Nephron progenitor cell (in vitro differentiated cells): Measurements from ENCODE around the gene CDCA4.

Experiments used
- DNase-seq: peaks from one replicate; pipeline ENCODE4 v3.0.0; 2021
- H3K27ac Mint-ChIP-seq: 2 replicates; pipeline ENCODE4 v1.8.0; 2021; ENCODE audit warnings: mild to moderate bottlenecking, moderate library complexity, mixed read lengths
- H3K27me3 Mint-ChIP-seq: 2 replicates; pipeline ENCODE4 v1.8.0; 2021; ENCODE audit warnings: mild to moderate bottlenecking, low read depth, mixed read lengths; ENCODE audit not compliant: poor library complexity
- H3K36me3 Mint-ChIP-seq: 2 replicates; pipeline ENCODE4 v1.8.0; 2021; ENCODE audit warnings: low read depth, mixed read lengths
- H3K4me1 Mint-ChIP-seq: 2 replicates; pipeline ENCODE4 v1.8.0; 2021; ENCODE audit warnings: mixed read lengths
- H3K4me3 Mint-ChIP-seq: 2 replicates; pipeline ENCODE4 v1.8.0; 2021; ENCODE audit warnings: mild to moderate bottlenecking, moderate library complexity, mixed read lengths
- H3K9me3 Mint-ChIP-seq: 2 replicates; pipeline ENCODE4 v1.8.0; 2021; ENCODE audit warnings: mild to moderate bottlenecking, moderate library complexity, mixed read lengths
- TF ChIP-seq, protein P1 (sequence below): fragments of 200-600 bp; sonication (generic); IDR thresholded peaks from 2 replicates; pipeline ENCODE4 v1.5.0; 2021; ENCODE audit warnings: antibody characterized with exemption

The CDCA4 gene

DNA sequence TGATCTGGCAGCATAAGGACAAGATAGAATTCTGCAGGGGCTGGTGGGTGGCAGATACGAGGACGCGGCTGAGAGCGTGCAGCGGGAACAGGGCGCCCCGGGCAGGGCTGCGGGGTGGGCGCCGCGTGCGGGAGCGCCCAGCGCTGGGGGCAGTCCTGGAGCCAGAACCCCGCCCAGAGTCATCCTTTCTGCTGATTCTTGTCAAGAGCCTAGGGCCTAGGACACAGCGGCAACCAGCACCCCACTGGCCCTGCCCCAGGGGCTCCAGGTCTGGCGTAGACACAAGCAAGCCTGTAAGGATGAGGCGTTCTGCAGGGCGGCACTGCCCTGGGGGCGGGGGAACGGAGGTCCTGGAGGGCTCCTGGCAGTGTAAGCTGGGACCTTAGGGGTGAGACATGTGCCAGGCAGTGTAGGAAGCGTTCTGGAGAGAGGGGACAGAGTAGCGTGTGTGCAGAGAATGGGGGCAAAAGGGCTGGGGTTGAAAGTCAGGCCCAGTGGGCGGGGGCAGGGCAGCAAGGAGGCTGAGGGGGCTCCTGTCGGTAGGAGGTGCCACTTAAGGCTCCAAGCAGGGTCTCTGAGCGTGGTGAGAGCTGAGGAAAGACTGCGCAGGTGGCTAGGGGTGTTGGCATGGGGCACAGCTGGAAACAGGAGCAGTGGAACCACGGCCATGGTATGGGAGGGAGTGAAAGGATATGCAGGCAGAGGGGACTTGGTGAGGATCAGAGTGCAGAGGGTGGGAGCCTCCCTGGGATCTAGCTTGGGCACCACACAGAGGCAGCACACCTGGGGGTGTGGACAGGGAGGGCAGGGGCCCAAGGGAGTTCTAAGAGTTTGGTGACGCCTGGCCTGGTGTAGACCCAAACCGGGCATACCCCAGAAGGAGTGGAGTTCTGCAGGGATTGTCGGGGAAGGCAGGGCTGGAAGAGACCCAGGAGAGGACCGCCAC lies 41.9 kb downstream of the CDCA4 start:
- DNase-seq, result no peak
- TF ChIP-seq, protein P1, sequence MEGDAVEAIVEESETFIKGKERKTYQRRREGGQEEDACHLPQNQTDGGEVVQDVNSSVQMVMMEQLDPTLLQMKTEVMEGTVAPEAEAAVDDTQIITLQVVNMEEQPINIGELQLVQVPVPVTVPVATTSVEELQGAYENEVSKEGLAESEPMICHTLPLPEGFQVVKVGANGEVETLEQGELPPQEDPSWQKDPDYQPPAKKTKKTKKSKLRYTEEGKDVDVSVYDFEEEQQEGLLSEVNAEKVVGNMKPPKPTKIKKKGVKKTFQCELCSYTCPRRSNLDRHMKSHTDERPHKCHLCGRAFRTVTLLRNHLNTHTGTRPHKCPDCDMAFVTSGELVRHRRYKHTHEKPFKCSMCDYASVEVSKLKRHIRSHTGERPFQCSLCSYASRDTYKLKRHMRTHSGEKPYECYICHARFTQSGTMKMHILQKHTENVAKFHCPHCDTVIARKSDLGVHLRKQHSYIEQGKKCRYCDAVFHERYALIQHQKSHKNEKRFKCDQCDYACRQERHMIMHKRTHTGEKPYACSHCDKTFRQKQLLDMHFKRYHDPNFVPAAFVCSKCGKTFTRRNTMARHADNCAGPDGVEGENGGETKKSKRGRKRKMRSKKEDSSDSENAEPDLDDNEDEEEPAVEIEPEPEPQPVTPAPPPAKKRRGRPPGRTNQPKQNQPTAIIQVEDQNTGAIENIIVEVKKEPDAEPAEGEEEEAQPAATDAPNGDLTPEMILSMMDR, result no peak
- peaks cover 63% of the 10 kb centered on the region for H3K27me3 Mint-ChIP-seq
- no peaks in the 10 kb centered on the region for H3K36me3 Mint-ChIP-seq
- no peak overlapping the region for H3K27ac Mint-ChIP-seq
- no peaks in the 10 kb centered on the region for H3K9me3 Mint-ChIP-seq
- H3K4me1 Mint-ChIP-seq, result peaks cover 32% of the 10 kb centered on the region
- H3K4me3 Mint-ChIP-seq, result peak overlapping the region; percentile 77

DNA sequence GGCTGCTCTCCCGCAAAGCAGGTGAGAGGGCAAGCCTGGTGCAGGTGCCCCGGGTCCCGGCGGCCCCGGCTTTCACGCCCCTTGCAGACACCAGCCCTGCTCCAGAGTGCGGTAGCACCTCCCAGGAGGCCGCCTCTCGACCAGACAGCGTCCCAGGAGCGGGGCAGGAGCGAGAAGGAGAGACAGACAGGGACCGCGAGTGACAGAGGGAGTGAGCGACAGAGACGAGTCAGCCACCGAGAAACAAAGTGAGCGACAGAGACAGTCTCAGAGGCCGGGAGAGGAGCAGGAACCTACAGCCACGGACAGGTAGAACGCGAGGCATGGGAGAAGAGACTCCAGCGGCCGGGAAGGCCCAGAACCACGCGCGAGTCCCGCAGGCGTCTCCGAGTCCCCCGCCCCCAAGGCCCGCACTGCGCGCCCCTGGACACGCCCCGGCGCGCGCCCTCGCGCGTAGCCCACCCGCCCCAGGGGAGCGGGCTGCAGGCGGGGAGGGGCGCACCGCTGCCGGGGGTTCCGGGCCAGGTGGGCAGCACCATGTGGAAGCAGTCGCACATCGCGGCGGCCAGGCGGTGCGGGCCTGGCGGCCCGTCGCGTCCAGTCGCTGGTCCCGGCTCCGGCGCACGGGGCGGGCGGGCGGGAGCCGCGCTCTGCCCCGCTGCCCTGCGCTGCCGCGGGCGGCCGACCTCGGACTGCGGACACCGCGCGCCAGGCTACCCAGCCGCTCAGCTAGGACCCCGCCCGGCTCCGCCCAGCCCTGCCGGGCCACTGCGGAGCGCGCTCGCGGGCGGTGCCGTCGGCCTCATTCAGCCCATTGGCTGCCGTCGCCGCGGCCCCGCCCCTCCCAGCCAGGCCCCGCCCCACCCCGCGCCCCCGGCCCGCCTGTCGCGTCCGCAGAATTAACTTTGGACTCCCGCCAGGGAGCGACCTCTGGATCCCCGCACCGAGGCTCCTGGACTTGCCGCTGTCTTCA lies 42.9 kb downstream of the CDCA4 start, which contains the start of gene AHNAK2:
AHNAK2 (minus strand) TSS at position 694 of the 973 bp plus-strand sequence; CDS start at position 557, 137 bp downstream.
- no peaks in the 10 kb centered on the region for H3K9me3 Mint-ChIP-seq
- TF ChIP-seq, protein P1, result no peak
- peak within 1 kb of the TSS; percentile 88 for H3K4me3 Mint-ChIP-seq
- H3K36me3 Mint-ChIP-seq, result no peaks in the 10 kb centered on the region
- peaks cover 25% of the 10 kb centered on the region for H3K4me1 Mint-ChIP-seq
- peak; percentile 92 for DNase-seq
- H3K27ac Mint-ChIP-seq, result no peak within 1 kb of the TSS
- peaks cover 63% of the 10 kb centered on the region for H3K27me3 Mint-ChIP-seq

- peak overlapping the region; percentile 88 for H3K4me3 Mint-ChIP-seq
- H3K27ac Mint-ChIP-seq, result no peak overlapping the region
- H3K4me1 Mint-ChIP-seq, result peaks cover 25% of the 10 kb centered on the region
- TF ChIP-seq, protein P1, result no peak
- H3K36me3 Mint-ChIP-seq, result no peaks in the 10 kb centered on the region
- no peaks in the 10 kb centered on the region for H3K9me3 Mint-ChIP-seq
- H3K27me3 Mint-ChIP-seq, result peaks cover 58% of the 10 kb centered on the region
- DNase-seq, result no peak
Measured at GRCh38 chr14:104977008-104977680, 43.7 kb downstream of the CDCA4 start.

- H3K27ac Mint-ChIP-seq, result no peak overlapping the region
- TF ChIP-seq, protein P1, result peak; percentile 93
- H3K4me1 Mint-ChIP-seq, result peaks cover 25% of the 10 kb centered on the region
- peak; percentile 90 for DNase-seq
- H3K9me3 Mint-ChIP-seq, result no peaks in the 10 kb centered on the region
- H3K36me3 Mint-ChIP-seq, result no peaks in the 10 kb centered on the region
- peak overlapping the region; percentile 68 for H3K4me3 Mint-ChIP-seq
- H3K27me3 Mint-ChIP-seq, result peaks cover 56% of the 10 kb centered on the region
Measured at GRCh38 chr14:104976198-104977007, 44.5 kb downstream of the CDCA4 start.
